OCI-LY3 (cell line): ENCODE data around the gene EXPH5.
A peak's percentile ranks its signal among the peaks of the same experiment; 100 is the strongest.

Experiments
- H2AFZ ChIP-seq: fragments of 200-600, 300-600 bp; shearing (Covaris generic); 2 replicates; pipeline ENCODE4 v1.6.0; 2014; ENCODE audit warnings: antibody characterized with exemption, low read depth, low read length
- H3K27ac ChIP-seq: fragments of 200-600, 300-600 bp; sonication (generic); 2 replicates; pipeline ENCODE4 v1.5.1; 2014; ENCODE audit warnings: mild to moderate bottlenecking, low read length, moderate library complexity, mixed read lengths
- H3K27me3 ChIP-seq: fragments of 200-600, 300-600 bp; sonication (generic); 2 replicates; pipeline ENCODE4 v1.6.1; 2014; ENCODE audit warnings: low read depth, low read length, mixed read lengths
- H3K36me3 ChIP-seq: fragments of 200-600, 300-600 bp; sonication (generic); replicated peaks from 2 replicates; pipeline ENCODE3; 2014; ENCODE audit warnings: low read depth, low read length, mixed read lengths
- H3K4me1 ChIP-seq: fragments of 300-600, 200-600 bp; sonication (generic); 2 replicates; pipeline ENCODE4 v1.6.1; 2014; ENCODE audit warnings: low read length, mixed read lengths
- H3K4me2 ChIP-seq: fragments of 200-600, 300-600 bp; sonication (generic); 2 replicates; pipeline ENCODE4 v1.6.1; 2014; ENCODE audit warnings: low read length, mixed read lengths
- H3K4me3 ChIP-seq: fragments of 300-600, 200-600 bp; sonication (generic); 2 replicates; pipeline ENCODE4 v1.5.1; 2014; ENCODE audit warnings: antibody characterized with exemption, mild to moderate bottlenecking, low read length, moderate library complexity
- H3K79me2 ChIP-seq: fragments of 300-600, 200-600 bp; shearing (Covaris generic); 2 replicates; pipeline ENCODE4 v1.6.1; 2014; ENCODE audit warnings: mild to moderate bottlenecking, low read length, mixed read lengths
- H3K9ac ChIP-seq: fragments of 300-600, 200-600 bp; shearing (Covaris generic); 2 replicates; pipeline ENCODE4 v1.6.0; 2014; ENCODE audit warnings: mild to moderate bottlenecking, low read length, moderate library complexity
- H3K9me3 ChIP-seq: fragments of 200-600, 300-600 bp; shearing (Covaris generic); 2 replicates; pipeline ENCODE4 v1.6.1; 2014; ENCODE audit warnings: low read length, mixed read lengths; ENCODE audit not compliant: insufficient read depth
- H4K20me1 ChIP-seq: fragments of 200-600, 300-600 bp; sonication (generic); 2 replicates; pipeline ENCODE4 v1.6.1; 2016; ENCODE audit warnings: low read length, mixed read lengths; ENCODE audit not compliant: insufficient read depth
- CTCF ChIP-seq: fragments of 200-600, 300-600 bp; sonication (generic); IDR thresholded peaks from 2 replicates; pipeline ENCODE4 v1.5.1; 2014; ENCODE audit warnings: antibody characterized with exemption, low read length, low read depth
- EZH2phosphoT487 ChIP-seq: fragments of 200-600 bp; shearing (Covaris generic); IDR thresholded peaks from 2 replicates; pipeline ENCODE4 v1.6.1; 2018; ENCODE audit warnings: antibody characterized with exemption, mixed run types, low read depth

The EXPH5 gene

GRCh38 chr11:108593923-108594434 is 411 bp upstream of the EXPH5 start:
- H3K79me2 ChIP-seq: no peaks in the 10 kb centered on the region
- H3K9ac ChIP-seq: no peak overlapping the region
- H3K27me3 ChIP-seq: peaks cover 4% of the 10 kb centered on the region
- no peaks in the 10 kb centered on the region for H3K4me1 ChIP-seq
- no peak for TF ChIP-seq CTCF
- no peak for TF ChIP-seq EZH2phosphoT487
- peak overlapping the region; percentile 75 for H3K4me3 ChIP-seq
- H3K4me2 ChIP-seq: peak overlapping the region; percentile 62
- H4K20me1 ChIP-seq: no peaks in the 10 kb centered on the region
- H3K9me3 ChIP-seq: no peaks in the 10 kb centered on the region
- H3K36me3 ChIP-seq: no peaks in the 10 kb centered on the region
- no peak overlapping the region for H3K27ac ChIP-seq
- H2AFZ ChIP-seq: 0 out of 2 replicates have a peak overlapping the region, but pooled peaks have one; percentile 70

GRCh38 chr11:108592591-108593213 is 866 bp downstream of the EXPH5 start:
- peak overlapping the region; percentile 62; the same call in 1 of the 2 replicates for H3K4me2 ChIP-seq
- TF ChIP-seq CTCF: no peak
- no peak for TF ChIP-seq EZH2phosphoT487
- H3K27me3 ChIP-seq: peaks cover 4% of the 10 kb centered on the region
- H3K9me3 ChIP-seq: no peaks in the 10 kb centered on the region
- no peak overlapping the region for H3K9ac ChIP-seq
- no peaks in the 10 kb centered on the region for H3K4me1 ChIP-seq
- H4K20me1 ChIP-seq: no peaks in the 10 kb centered on the region
- H3K27ac ChIP-seq: no peak overlapping the region
- no peaks in the 10 kb centered on the region for H3K79me2 ChIP-seq
- no peaks in the 10 kb centered on the region for H3K36me3 ChIP-seq
- H2AFZ ChIP-seq: no peak overlapping the region
- peak overlapping the region; percentile 75 for H3K4me3 ChIP-seq

- H3K79me2 ChIP-seq: no peaks in the 10 kb centered on the region
- H3K9me3 ChIP-seq: no peaks in the 10 kb centered on the region
- H3K4me3 ChIP-seq: no peak overlapping the region
- no peak overlapping the region for H3K9ac ChIP-seq
- H3K27ac ChIP-seq: no peak overlapping the region
- peaks cover 4% of the 10 kb centered on the region for H3K27me3 ChIP-seq
- peaks cover 2% of the 10 kb centered on the region; the same call in 1 of the 2 replicates for H3K4me1 ChIP-seq
- H2AFZ ChIP-seq: no peak overlapping the region
- no peak overlapping the region for H3K4me2 ChIP-seq
- H3K36me3 ChIP-seq: no peaks in the 10 kb centered on the region
- no peaks in the 10 kb centered on the region for H4K20me1 ChIP-seq
- TF ChIP-seq CTCF (no peak), EZH2phosphoT487 (no peak)
These were observed 1.7 kb downstream of the EXPH5 start for GRCh38 chr11:108591893-108592292.

- H3K9me3 ChIP-seq: no peaks in the 10 kb centered on the region
- no peak overlapping the region for H2AFZ ChIP-seq
- H4K20me1 ChIP-seq: no peaks in the 10 kb centered on the region
- no peak overlapping the region for H3K4me3 ChIP-seq
- no peak for TF ChIP-seq CTCF
- no peak for TF ChIP-seq EZH2phosphoT487
- no peak overlapping the region for H3K27ac ChIP-seq
- H3K36me3 ChIP-seq: no peaks in the 10 kb centered on the region
- H3K79me2 ChIP-seq: no peaks in the 10 kb centered on the region
- H3K4me1 ChIP-seq: peaks cover 6% of the 10 kb centered on the region
- peaks cover 3% of the 10 kb centered on the region for H3K27me3 ChIP-seq
- no peak overlapping the region for H3K4me2 ChIP-seq
- no peak overlapping the region for H3K9ac ChIP-seq
These were observed 4.4 kb downstream of the EXPH5 start for GRCh38 chr11:108589136-108589535.
